ENCODE data around the gene KLK4. TPM values are rescaled to one million over a fixed set of nuclear protein-coding genes. Genes with fewer than 3 reads are reported as not detected.
A peak's percentile ranks its signal among the peaks of the same experiment; 100 is the strongest.

KLK4 gene
- total RNA-seq, 1 donor from 2014 or later: not detected

- TF ChIP-seq CTCF (IDR thresholded peaks at IDR 0.05; ENCODE audit: unreplicated experiment): no peak
- no peak for DNase-seq (ENCODE audit: low spot score, unreplicated experiment)
- peaks cover 1% of the 10 kb centered on the region for H3K4me1 Mint-ChIP-seq (ENCODE audit: low read depth)
- H3K4me3 Mint-ChIP-seq (ENCODE audit: low read depth): no peak overlapping the region
- no peaks in the 10 kb centered on the region for H3K9me3 Mint-ChIP-seq (ENCODE audit: low read depth)
- no peaks in the 10 kb centered on the region for H3K36me3 Mint-ChIP-seq (ENCODE audit: insufficient read depth)
- no peak overlapping the region for H3K27ac Mint-ChIP-seq
- H3K27me3 Mint-ChIP-seq: peaks cover 44% of the 10 kb centered on the region
These were observed 1.8 kb upstream of the KLK4 start for GRCh38 chr19:50912727-50913716.

GRCh38 chr19:50912102-50912599 lies 956 bp upstream of the KLK4 start:
- peaks cover 1% of the 10 kb centered on the region for H3K4me1 Mint-ChIP-seq (ENCODE audit: low read depth)
- no peak overlapping the region for H3K27ac Mint-ChIP-seq
- peaks cover 49% of the 10 kb centered on the region for H3K27me3 Mint-ChIP-seq

GRCh38 chr19:50910722-50911121 lies 473 bp downstream of the KLK4 start:
- TF ChIP-seq CTCF (IDR thresholded peaks at IDR 0.05; ENCODE audit: unreplicated experiment): no peak
- Mint-ChIP-seq H3K36me3 (ENCODE audit: insufficient read depth) (no peaks in the 10 kb centered on the region), H3K27ac (no peak overlapping the region), H3K4me3 (ENCODE audit: low read depth) (no peak overlapping the region), H3K4me1 (ENCODE audit: low read depth) (peaks cover 1% of the 10 kb centered on the region), H3K9me3 (ENCODE audit: low read depth) (no peaks in the 10 kb centered on the region), H3K27me3 (peaks cover 52% of the 10 kb centered on the region)
- no peak for DNase-seq (ENCODE audit: low spot score, unreplicated experiment)

More at GRCh38 chr19:50912102-50912599, 956 bp upstream of the KLK4 start:
- DNase-seq (ENCODE audit: low spot score, unreplicated experiment): no peak
- no peaks in the 10 kb centered on the region for H3K9me3 Mint-ChIP-seq (ENCODE audit: low read depth)
- H3K36me3 Mint-ChIP-seq (ENCODE audit: insufficient read depth): no peaks in the 10 kb centered on the region
- no peak overlapping the region for H3K4me3 Mint-ChIP-seq (ENCODE audit: low read depth)
- TF ChIP-seq CTCF (IDR thresholded peaks at IDR 0.05; ENCODE audit: unreplicated experiment): no peak

- Mint-ChIP-seq H3K36me3 (ENCODE audit: insufficient read depth) (no peaks in the 10 kb centered on the region), H3K27ac (no peak overlapping the region), H3K9me3 (ENCODE audit: low read depth) (no peaks in the 10 kb centered on the region), H3K4me1 (ENCODE audit: low read depth) (peaks cover 1% of the 10 kb centered on the region), H3K27me3 (peaks cover 58% of the 10 kb centered on the region), H3K4me3 (ENCODE audit: low read depth) (peak overlapping the region; percentile 24)
- TF ChIP-seq CTCF (IDR thresholded peaks at IDR 0.05; ENCODE audit: unreplicated experiment): no peak
- peak; percentile 63 for DNase-seq (ENCODE audit: low spot score, unreplicated experiment)
These were observed 1.7 kb downstream of the KLK4 start for GRCh38 chr19:50909240-50910070.

GRCh38 chr19:50908336-50908735 lies 2.9 kb downstream of the KLK4 start:
- TF ChIP-seq CTCF (IDR thresholded peaks at IDR 0.05; ENCODE audit: unreplicated experiment): no peak
- Mint-ChIP-seq H3K4me3 (ENCODE audit: low read depth) (no peak overlapping the region), H3K36me3 (ENCODE audit: insufficient read depth) (no peaks in the 10 kb centered on the region), H3K9me3 (ENCODE audit: low read depth) (no peaks in the 10 kb centered on the region), H3K4me1 (ENCODE audit: low read depth) (peaks cover 1% of the 10 kb centered on the region), H3K27me3 (peaks cover 58% of the 10 kb centered on the region), H3K27ac (no peak overlapping the region)
- no peak for DNase-seq (ENCODE audit: low spot score, unreplicated experiment)

All from progenitor cell of endocrine pancreas (in vitro differentiated cells).